HepG2 (cell line): Measurements from ENCODE around the gene RUNX3. TPM values are rescaled to one million over a fixed set of nuclear protein-coding genes. Genes with fewer than 3 reads are reported as not detected.

ENCODE experiments used
- ATAC-seq: fragments of 200-7000 bp; cut with Tn5 transposase; 3 replicates; pipeline ENCODE4 v1.9.1; 2020; ENCODE audit warnings: mild to moderate bottlenecking, moderate library complexity
- BruUV-seq: library from RNA; stranded (reverse); fragments of 400-500 nt; replicated peaks from 2 replicates; lab custom pipeline; 2021; lab: Mats Ljungman, UMichigan
- CTCF ChIA-PET: fragments of 300-600 bp; formaldehyde crosslinking; extraction: SDS; loops from one replicate; lab custom pipeline; 2021; ENCODE audit warnings: low total read pairs, inconsistent platforms, low intra/inter-chr PET ratio; lab: Yijun Ruan, JAX
- POLR2A ChIA-PET: fragments of 350-600 bp; sonication (Branson Sonifier 250); formaldehyde crosslinking; loops from one replicate; lab custom pipeline; 2020; ENCODE audit warnings: antibody characterized with exemption, inconsistent platforms; lab: Yijun Ruan, JAX
- DNase-seq: peaks from one replicate; pipeline ENCODE4 v3.0.0-alpha.2; 2015; ENCODE audit warnings: low spot score
- FAIRE-seq: peaks from 3 replicates; lab custom pipeline; 2011; peaks lifted over from hg19 to GRCh38; lab: Jason Lieb, UNC
- H2AFZ ChIP-seq: one replicate; pipeline ENCODE4 v1.6.1; 2011; ENCODE audit warnings: low read length, inconsistent platforms
- H3K27ac ChIP-seq: fragments of 300-600 bp; 3 replicates; pipeline ENCODE4 v1.8.0; 2011; ENCODE audit warnings: mixed run types, mild to moderate bottlenecking, mixed read lengths, low read length, inconsistent platforms; ENCODE audit not compliant: insufficient read depth; ENCODE audit errors: extremely low read length
- H3K27me3 ChIP-seq, 2 experiments: fragments of 200-600 bp in 1 of 2; 2 replicates in 1 of 2; 3 replicates in 1 of 2; pipeline versions ENCODE4 v1.6.0 to v1.8.0; 2011; ENCODE audit warnings: low read length in 2 of 2, mild to moderate bottlenecking in 2 of 2, moderate library complexity in 2 of 2, inconsistent platforms in 1 of 2; ENCODE audit not compliant: insufficient read depth in 2 of 2, control insufficient read depth in 1 of 2
- H3K36me3 ChIP-seq, 2 experiments: fragments of 200-600 bp in 1 of 2; replicated peaks in 1 of 2; 2 replicates in 1 of 2; 3 replicates in 1 of 2; pipeline versions ENCODE4 v1.5.1 to v1.8.0; 2011; ENCODE audit warnings: low read length in 2 of 2, inconsistent platforms in 1 of 2; ENCODE audit not compliant: insufficient read depth in 2 of 2, control insufficient read depth in 1 of 2
- H3K4me1 ChIP-seq: 2 replicates; pipeline ENCODE4 v1.5.1; 2012; ENCODE audit warnings: low read length, inconsistent platforms; ENCODE audit not compliant: insufficient read depth
- H3K4me2 ChIP-seq: 2 replicates; pipeline ENCODE4 v1.6.0; 2011; ENCODE audit warnings: low read depth, low read length, inconsistent platforms
- H3K4me3 ChIP-seq, 3 experiments: fragments of 200-600 bp in 1 of 3; sonication (generic), shearing (Covaris generic) in 1 of 3; replicated peaks in 1 of 3; 2 replicates each; pipeline ENCODE4 v1.5.1; 2011 to 2016; ENCODE audit warnings: low read length in 3 of 3, inconsistent platforms in 2 of 3, low read depth in 2 of 3, mild to moderate bottlenecking in 2 of 3, control low read depth in 1 of 3, mixed read lengths in 1 of 3; ENCODE audit not compliant: insufficient read depth in 1 of 3
- H3K79me2 ChIP-seq: one replicate; pipeline ENCODE4 v1.6.1; 2011; ENCODE audit warnings: low read length, inconsistent platforms; ENCODE audit not compliant: insufficient read depth
- H3K9ac ChIP-seq: 2 replicates; pipeline ENCODE4 v1.6.0; 2011; ENCODE audit warnings: mild to moderate bottlenecking, low read depth, low read length, inconsistent platforms; ENCODE audit not compliant: insufficient read depth
- H3K9me3 ChIP-seq: 2 replicates; pipeline ENCODE4 v1.5.1; 2012; ENCODE audit warnings: mild to moderate bottlenecking, low read length
- H4K20me1 ChIP-seq: 2 replicates; pipeline ENCODE4 v1.6.0; 2011; ENCODE audit warnings: inconsistent platforms, mild to moderate bottlenecking, low read length, moderate library complexity; ENCODE audit not compliant: insufficient read depth
- EEA1 ChIP-seq: sonication (generic); formaldehyde crosslinking; IDR thresholded peaks from 2 replicates; pipeline ENCODE4 v1.5.1; 2020; ENCODE audit warnings: mild to moderate bottlenecking, missing genetic modification reagents, borderline replicate concordance
- HDAC2 ChIP-seq: sonication (generic); formaldehyde crosslinking; IDR thresholded peaks from 2 replicates; pipeline ENCODE4 v1.4.0; 2020; ENCODE audit warnings: missing genetic modification reagents
- MAF1 ChIP-seq: sonication (generic); formaldehyde crosslinking; IDR thresholded peaks from 2 replicates; pipeline ENCODE4 v1.5.0; 2020; ENCODE audit warnings: missing genetic modification reagents, borderline replicate concordance
- MTA3 ChIP-seq: sonication (generic); formaldehyde crosslinking; IDR thresholded peaks from 2 replicates; pipeline ENCODE4 v1.4.0; 2020; ENCODE audit warnings: missing genetic modification reagents
- MZF1 ChIP-seq: sonication (generic); formaldehyde crosslinking; IDR thresholded peaks from 2 replicates; pipeline ENCODE4 v1.8.1; 2023; ENCODE audit warnings: mild to moderate bottlenecking, missing genetic modification reagents, borderline replicate concordance
- NBN ChIP-seq: fragments of 450-650 bp; conservative IDR thresholded peaks from 2 replicates; pipeline ENCODE4 v1.6.1; 2017
- NCOA2 ChIP-seq: sonication (generic); formaldehyde crosslinking; IDR thresholded peaks from 2 replicates; pipeline ENCODE4 v1.8.0; 2022; ENCODE audit warnings: inconsistent platforms
- NCOR1 ChIP-seq: fragments of 200-600 bp; sonication (generic); IDR thresholded peaks from 2 replicates; pipeline ENCODE4 v1.7.0; 2017; ENCODE audit warnings: antibody characterized with exemption, low read length, borderline replicate concordance
- NKX3-1 ChIP-seq: sonication (generic); formaldehyde crosslinking; IDR thresholded peaks from 2 replicates; pipeline ENCODE4 v1.5.0; 2020; ENCODE audit warnings: missing genetic modification reagents
- NR2F1 ChIP-seq, 2 experiments: fragments of 450-650 bp in 1 of 2; formaldehyde crosslinking in 1 of 2; IDR thresholded peaks; 2 replicates each; pipeline versions ENCODE4 v1.5.0 to v1.6.1; 2016 to 2020; ENCODE audit warnings: mild to moderate bottlenecking in 1 of 2, missing compliant biosample characterization in 1 of 2, missing genetic modification reagents in 1 of 2, moderate library complexity in 1 of 2
- SMAD1 ChIP-seq: sonication (generic); formaldehyde crosslinking; IDR thresholded peaks from 2 replicates; pipeline ENCODE4 v1.4.0; 2020; ENCODE audit warnings: missing genetic modification reagents, low read depth, mild to moderate bottlenecking, borderline replicate concordance
- SP4 ChIP-seq: sonication (generic); formaldehyde crosslinking; IDR thresholded peaks from 2 replicates; pipeline ENCODE4 v1.8.1; 2023; ENCODE audit warnings: mild to moderate bottlenecking, missing genetic modification reagents
- XBP1 ChIP-seq: sonication (generic); formaldehyde crosslinking; IDR thresholded peaks from 2 replicates; pipeline ENCODE4 v1.5.0; 2020; ENCODE audit warnings: missing genetic modification reagents
- ZFP82 ChIP-seq: sonication (generic); formaldehyde crosslinking; IDR thresholded peaks from 2 replicates; pipeline ENCODE4 v1.5.1; 2020; ENCODE audit warnings: mild to moderate bottlenecking, missing genetic modification reagents, borderline replicate concordance
- ZMYM3 ChIP-seq: sonication (generic); formaldehyde crosslinking; IDR thresholded peaks from 2 replicates; pipeline ENCODE4 v1.5.1; 2020; ENCODE audit warnings: mild to moderate bottlenecking, missing genetic modification reagents
- ZNF3 ChIP-seq: IDR thresholded peaks from 2 replicates; pipeline ENCODE4 v1.7.0; 2017; ENCODE audit warnings: inconsistent platforms
- ZNF382 ChIP-seq: sonication (generic); formaldehyde crosslinking; IDR thresholded peaks from 2 replicates; pipeline ENCODE4 v1.5.0; 2020; ENCODE audit warnings: missing genetic modification reagents, mild to moderate bottlenecking, borderline replicate concordance
- ZNF616 ChIP-seq: sonication (generic); formaldehyde crosslinking; IDR thresholded peaks from 2 replicates; pipeline ENCODE4 v1.5.0; 2020; ENCODE audit warnings: low read depth, mild to moderate bottlenecking, missing genetic modification reagents
- ZNF766 ChIP-seq: sonication (generic); formaldehyde crosslinking; IDR thresholded peaks from 2 replicates; pipeline ENCODE4 v1.5.0; 2020; ENCODE audit warnings: missing genetic modification reagents, borderline replicate concordance
- WGBS: methylation state at CpG from one replicate; pipeline ENCODE4 v1.1.6; 2017; ENCODE audit warnings: low lambda C conversion rate; 5-methylcytosine and 5-hydroxymethylcytosine counted together
- in situ Hi-C: cut with HindIII; loops from 2 replicates; pipeline ENCODE4 v1.10.0; 2017; ENCODE audit warnings: low pct_unique_long_range_greater_than_20kb; ENCODE audit not compliant: extremely low pct_ligation_motif_present
- intact Hi-C: fragments of 100-400 bp; cut with micrococcal nuclease; formaldehyde crosslinking; loops from one replicate; pipeline ENCODE4 v1.10.0; 2022; ENCODE audit not compliant: unreplicated experiment
- polyA plus RNA-seq, 8 experiments: library from polyadenylated mRNA; depleted of rRNA in 3 of 8; stranded (reverse) in 7 of 8; unstranded in 1 of 8; fragments of >200 nt; fragmentation: Illumina TruSeq in 4 of 8; extraction: Trizol in 4 of 8; gene quantifications; 2 replicates each; pipeline versions ENCODE4 v1.2.1 to v1.2.3, GENCODE V29; 2011 to 2016; ENCODE audit warnings: low read depth in 4 of 8, missing spikeins in 1 of 8, mixed read lengths in 1 of 8; ENCODE audit not compliant: insufficient read depth in 1 of 8
- total RNA-seq, 5 experiments: library from RNA; depleted of rRNA; stranded (reverse); fragments of >200 nt; fragmentation: Illumina TruSeq; extraction: Trizol; gene quantifications; 2 replicates each; pipeline ENCODE4 v1.2.3, GENCODE V29; 2016; ENCODE audit warnings: low read depth in 1 of 5
- TF ChIP-seq, protein P1 (sequence below): sonication (generic); formaldehyde crosslinking; IDR thresholded peaks from 2 replicates; pipeline ENCODE4 v1.5.0; 2020; ENCODE audit warnings: missing genetic modification reagents

The RUNX3 gene
- total and polyA plus RNA-seq, 2 of the 13 experiments (the other 11 are each of a cell fraction or from before 2014, with no cell fraction given): 0.04 to 0.22 TPM

DNA sequence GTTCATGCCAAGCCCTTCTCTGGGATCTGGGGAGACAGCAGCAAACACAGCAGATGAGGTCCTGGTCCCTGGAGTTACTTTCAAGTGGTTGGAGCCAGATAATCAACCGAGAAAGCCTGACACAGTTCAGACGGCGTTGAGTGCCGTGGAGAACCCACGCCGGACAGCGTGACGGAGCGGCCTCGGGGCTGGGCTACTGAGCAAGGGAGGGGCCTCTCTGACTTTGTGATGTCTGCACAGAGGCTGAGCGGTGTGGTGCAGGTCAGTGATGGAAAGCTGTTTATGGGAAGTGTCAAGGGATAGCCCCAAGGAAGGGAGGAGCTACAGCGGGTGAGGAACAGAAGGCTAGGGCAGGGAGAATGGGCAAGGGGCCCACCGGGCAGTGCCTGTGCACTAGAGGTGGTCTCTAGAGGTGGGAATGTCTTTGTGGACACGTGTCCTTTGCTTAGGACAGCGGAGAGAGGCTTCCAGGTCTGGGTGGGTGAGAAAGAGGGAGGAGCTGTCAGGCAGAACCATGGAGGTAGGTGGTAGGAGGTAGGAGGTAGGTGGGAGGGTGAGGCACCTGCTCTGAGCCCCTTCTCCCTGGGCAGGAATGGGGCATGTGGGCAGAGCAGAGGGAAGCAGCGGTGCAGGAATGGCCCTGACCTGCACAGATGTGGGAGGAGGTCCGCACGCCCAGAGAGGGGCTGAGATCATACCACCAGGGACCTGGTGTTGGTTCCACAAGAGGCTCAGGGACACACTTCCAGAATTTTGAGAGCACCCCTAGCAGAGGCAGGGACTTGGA, 62.8 kb downstream of the RUNX3 start:
- BruUV-seq: no TSS peak

DNA sequence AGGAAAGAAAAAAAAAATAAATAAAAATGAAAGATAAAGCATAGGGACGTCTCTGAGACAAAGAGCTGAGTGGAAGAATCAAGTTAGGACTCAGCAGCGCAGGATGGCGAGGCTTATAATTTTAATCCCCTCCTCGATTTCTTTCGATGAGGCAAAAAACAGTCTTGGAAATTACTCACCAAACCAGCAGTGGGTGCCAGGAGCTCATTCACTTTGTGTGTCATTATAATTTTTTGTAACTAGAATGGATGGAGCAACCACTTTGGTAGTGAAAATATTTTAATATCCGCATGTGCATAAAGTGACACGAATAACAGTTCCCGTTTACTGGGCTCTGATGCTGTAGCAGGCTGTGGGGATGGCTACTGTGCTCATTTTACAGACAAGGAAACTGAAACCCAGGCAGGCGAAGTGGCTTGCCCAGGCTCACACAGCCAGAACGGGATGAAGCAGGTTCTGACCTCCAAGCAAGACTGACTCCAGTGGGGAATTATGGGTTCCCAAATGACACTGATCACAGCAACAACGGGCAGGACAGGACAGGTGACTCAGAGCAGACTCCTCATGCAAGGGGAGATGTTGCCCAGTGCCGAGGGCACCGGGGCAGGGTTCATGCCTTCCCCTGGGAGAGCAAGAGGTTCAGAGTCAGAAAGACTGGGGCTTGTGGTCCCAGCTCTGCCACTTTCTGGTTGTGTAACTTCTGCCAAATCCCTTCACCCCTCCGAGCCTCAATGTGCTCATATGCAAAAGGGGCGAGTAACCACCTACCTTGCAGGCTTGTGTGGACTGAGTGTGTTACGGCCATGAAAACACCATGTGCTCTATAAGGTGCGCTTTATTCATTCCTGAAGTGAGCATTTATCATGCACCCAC, 63.6 kb downstream of the RUNX3 start:
- in situ Hi-C loops (no loop called here), intact Hi-C loops (no loop called here)
- ChIA-PET POLR2A (no interaction called here), CTCF (no interaction called here)
- Histone ChIP-seq H3K36me3 (no peaks in the 10 kb centered on the region), H3K27ac (no peak overlapping the region), H3K9ac (no peak overlapping the region), H3K4me3 (peak overlapping the region in 1 of 3 experiments; percentile 5; a peak in 2 of 6 replicates), H2AFZ (no peak overlapping the region), H3K27me3 (peaks cover 6 to 34% of the 10 kb centered on the region in 2 experiments; a peak in 3 of 5 replicates), H3K79me2 (no peaks in the 10 kb centered on the region), H3K9me3 (no peaks in the 10 kb centered on the region), H3K4me2 (peak overlapping the region; percentile 43), H4K20me1 (no peaks in the 10 kb centered on the region), H3K4me1 (peaks cover 100% of the 10 kb centered on the region)
- ATAC-seq (no peak), FAIRE-seq (no peak), DNase-seq (no peak)
- 66% methylated on average over 13 of the region's 17 CpGs for WGBS
- no TSS peak for BruUV-seq
- TF ChIP-seq ZNF616 (CRISPR knock-in tag): no peak
- TF ChIP-seq ZMYM3 (CRISPR knock-in tag): peak; percentile 57; the same call in 1 of the 2 replicates
- TF ChIP-seq NCOA2 (CRISPR knock-in tag): no peak
- TF ChIP-seq, protein P1, sequence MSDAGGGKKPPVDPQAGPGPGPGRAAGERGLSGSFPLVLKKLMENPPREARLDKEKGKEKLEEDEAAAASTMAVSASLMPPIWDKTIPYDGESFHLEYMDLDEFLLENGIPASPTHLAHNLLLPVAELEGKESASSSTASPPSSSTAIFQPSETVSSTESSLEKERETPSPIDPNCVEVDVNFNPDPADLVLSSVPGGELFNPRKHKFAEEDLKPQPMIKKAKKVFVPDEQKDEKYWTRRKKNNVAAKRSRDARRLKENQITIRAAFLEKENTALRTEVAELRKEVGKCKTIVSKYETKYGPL: no peak
- TF ChIP-seq ZNF382 (CRISPR knock-in tag): no peak
- no peak for TF ChIP-seq MAF1
- no peak for TF ChIP-seq NBN
- no peak for TF ChIP-seq XBP1 (CRISPR knock-in tag)

More for the DNA sequence above, 62.8 kb downstream of the RUNX3 start:
- Histone ChIP-seq H3K4me2 (peak overlapping the region; percentile 37; the same call in 1 of the 2 replicates), H3K4me1 (peaks cover 95% of the 10 kb centered on the region), H3K4me3 (no peak overlapping the region; a peak in 1 of 6 replicates), H2AFZ (no peak overlapping the region), H4K20me1 (no peaks in the 10 kb centered on the region), H3K27ac (no peak overlapping the region), H3K27me3 (peaks cover 6 to 41% of the 10 kb centered on the region in 2 experiments; a peak in 3 of 5 replicates), H3K79me2 (no peaks in the 10 kb centered on the region), H3K36me3 (no peaks in the 10 kb centered on the region), H3K9ac (no peak overlapping the region), H3K9me3 (no peaks in the 10 kb centered on the region)
- ChIA-PET CTCF (no interaction called here), POLR2A (no interaction called here)
- ATAC-seq (no peak), FAIRE-seq (no peak), DNase-seq (no peak)
- in situ Hi-C loops: no loop called here
- WGBS: 41% methylated on average over 16 of the region's 18 CpGs
- intact Hi-C loops: no loop called here
- no peak for TF ChIP-seq ZNF766 (CRISPR knock-in tag)
- no peak for TF ChIP-seq NKX3-1
- no peak for TF ChIP-seq EEA1 (CRISPR knock-in tag)
- TF ChIP-seq ZFP82 (CRISPR knock-in tag): no peak
- TF ChIP-seq MTA3: no peak
- no peak for TF ChIP-seq HDAC2 (CRISPR knock-in tag)
- no peak for TF ChIP-seq MZF1 (CRISPR knock-in tag)
- TF ChIP-seq NCOR1: no peak
- no peak for TF ChIP-seq NR2F1 (CRISPR knock-in tag; IDR thresholded peaks at IDR 0.05)
- no peak for TF ChIP-seq ZNF3
- TF ChIP-seq SP4 (CRISPR knock-in tag): no peak
- no peak for TF ChIP-seq ZMYM3 (CRISPR knock-in tag)
- TF ChIP-seq SMAD1 (CRISPR knock-in tag): no peak
